HAP-1 (cell line): ENCODE results near the gene CHN1.
A peak's percentile ranks its signal among the peaks of the same experiment; 100 is the strongest.

Source experiments
- DNase-seq, 2 experiments: peaks; one replicate each; pipeline ENCODE4 v3.0.0-alpha.2; 2016 to 2020; ENCODE audit warnings: low spot score in 2 of 2
- H3K27me3 ChIP-seq: fragments of 250-450 bp; sonication (Bioruptor Pico); 2 replicates; pipeline ENCODE4 v1.5.1; 2020; ENCODE audit warnings: low read depth, mild to moderate bottlenecking, moderate library complexity
- H3K36me3 ChIP-seq: fragments of 250-450 bp; sonication (Bioruptor Pico); replicated peaks from 2 replicates; pipeline ENCODE4 v1.5.1; 2020; ENCODE audit warnings: mild to moderate bottlenecking
- H3K4me1 ChIP-seq: fragments of 250-450 bp; sonication (Bioruptor Pico); 2 replicates; pipeline ENCODE4 v1.5.1; 2020; ENCODE audit warnings: mild to moderate bottlenecking
- H3K4me3 ChIP-seq: fragments of 250-450 bp; sonication (Bioruptor Pico); 2 replicates; pipeline ENCODE4 v1.5.1; 2020; ENCODE audit warnings: mild to moderate bottlenecking, moderate library complexity
- H3K9me3 ChIP-seq: fragments of 250-450 bp; sonication (Bioruptor Pico); 2 replicates; pipeline ENCODE4 v1.5.1; 2020; ENCODE audit warnings: mild to moderate bottlenecking, moderate library complexity
- in situ Hi-C: fragments of 300-500 bp; cut with MboI; formaldehyde crosslinking; loops from 3 replicates; pipeline ENCODE4 v1.14.3; 2020; ENCODE audit warnings: low sequenced_read_pairs, inconsistent platforms, mixed read lengths

The CHN1 gene

DNA sequence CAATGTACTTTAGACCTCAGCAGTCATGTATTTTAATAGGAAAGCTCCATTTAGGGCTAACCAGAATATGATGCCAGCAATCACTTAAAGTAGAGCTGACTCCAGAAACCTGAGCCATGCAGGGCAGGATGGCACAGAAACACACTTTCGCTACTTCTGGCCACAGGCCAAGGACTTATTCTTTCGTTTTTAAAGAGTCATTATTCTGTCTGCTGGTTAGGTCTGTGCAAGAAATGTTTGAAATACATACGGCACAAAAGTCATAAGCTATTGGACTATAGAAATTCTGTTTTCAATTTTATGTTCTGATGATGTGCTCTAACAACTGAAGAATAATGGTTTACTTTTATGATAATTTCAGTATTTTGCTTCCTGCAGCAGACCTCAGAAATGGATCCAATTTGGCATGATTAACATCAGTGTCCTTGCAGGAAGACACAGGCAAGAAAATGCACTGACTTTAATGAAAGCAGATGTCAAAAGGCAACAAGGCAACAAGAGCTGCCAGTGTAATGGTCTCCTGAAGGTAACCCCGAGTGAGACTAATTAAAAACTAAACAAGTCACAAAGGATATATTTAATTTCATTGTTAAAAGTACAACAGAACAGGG is 126.5 kb downstream of the CHN1 start:
- Histone ChIP-seq H3K27me3 (no peaks in the 10 kb centered on the region), H3K36me3 (no peaks in the 10 kb centered on the region), H3K9me3 (no peaks in the 10 kb centered on the region), H3K4me1 (peaks cover 56% of the 10 kb centered on the region), H3K4me3 (no peak overlapping the region)
- in situ Hi-C loops = no loop called here
- peak in 1 of 2 experiments; percentile 45 for DNase-seq

GRCh38 chr2:174877751-174878150 is 127.4 kb downstream of the CHN1 start:
- H3K36me3 ChIP-seq = no peaks in the 10 kb centered on the region
- no peaks in the 10 kb centered on the region for H3K27me3 ChIP-seq
- peaks cover 57% of the 10 kb centered on the region for H3K4me1 ChIP-seq
- in situ Hi-C loops = no loop called here
- H3K4me3 ChIP-seq = no peak overlapping the region
- DNase-seq = no peak
- no peaks in the 10 kb centered on the region for H3K9me3 ChIP-seq

- H3K27me3 ChIP-seq = no peaks in the 10 kb centered on the region
- DNase-seq = no peak
- in situ Hi-C loops = no loop called here
- H3K4me1 ChIP-seq = peaks cover 57% of the 10 kb centered on the region
- H3K9me3 ChIP-seq = no peaks in the 10 kb centered on the region
- no peaks in the 10 kb centered on the region for H3K36me3 ChIP-seq
- H3K4me3 ChIP-seq = no peak overlapping the region
Observed at GRCh38 chr2:174877301-174877700, 127.9 kb downstream of the CHN1 start.

GRCh38 chr2:174874085-174874484 is 131.1 kb downstream of the CHN1 start:
- in situ Hi-C loops = no loop called here
- Histone ChIP-seq H3K4me3 (no peak overlapping the region), H3K27me3 (no peaks in the 10 kb centered on the region), H3K36me3 (no peaks in the 10 kb centered on the region), H3K9me3 (no peaks in the 10 kb centered on the region), H3K4me1 (peaks cover 63% of the 10 kb centered on the region)
- DNase-seq = no peak

GRCh38 chr2:174873471-174873870 is 131.7 kb downstream of the CHN1 start:
- peaks cover 61% of the 10 kb centered on the region for H3K4me1 ChIP-seq
- in situ Hi-C loops = no loop called here
- H3K36me3 ChIP-seq = no peaks in the 10 kb centered on the region
- no peaks in the 10 kb centered on the region for H3K9me3 ChIP-seq
- DNase-seq = peak; percentile 35 to 57
- H3K27me3 ChIP-seq = no peaks in the 10 kb centered on the region
- H3K4me3 ChIP-seq = no peak overlapping the region

DNA sequence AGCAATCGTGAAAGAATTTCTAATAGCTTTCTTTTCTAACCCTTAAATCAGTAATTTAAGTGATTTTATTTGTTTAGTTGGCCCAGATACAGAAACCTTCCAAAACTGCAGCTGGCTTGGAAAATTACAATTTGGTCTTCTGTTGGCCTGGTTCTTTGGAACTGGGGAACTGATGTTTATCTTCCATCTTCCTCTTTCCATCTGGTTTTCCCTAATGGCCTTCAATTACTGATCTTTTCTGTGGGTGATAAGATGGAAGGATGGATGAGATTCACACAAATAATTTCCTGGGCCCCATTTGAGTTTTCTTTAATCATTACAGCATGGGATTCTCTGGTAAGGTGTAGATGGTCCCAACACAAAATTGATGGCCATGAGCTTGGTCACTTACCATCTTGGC is 134.4 kb downstream of the CHN1 start:
- DNase-seq = no peak
- H3K9me3 ChIP-seq = no peaks in the 10 kb centered on the region
- H3K36me3 ChIP-seq = no peaks in the 10 kb centered on the region
- peaks cover 81% of the 10 kb centered on the region for H3K4me1 ChIP-seq
- no peaks in the 10 kb centered on the region for H3K27me3 ChIP-seq
- in situ Hi-C loops = no loop called here
- H3K4me3 ChIP-seq = no peak overlapping the region

DNA sequence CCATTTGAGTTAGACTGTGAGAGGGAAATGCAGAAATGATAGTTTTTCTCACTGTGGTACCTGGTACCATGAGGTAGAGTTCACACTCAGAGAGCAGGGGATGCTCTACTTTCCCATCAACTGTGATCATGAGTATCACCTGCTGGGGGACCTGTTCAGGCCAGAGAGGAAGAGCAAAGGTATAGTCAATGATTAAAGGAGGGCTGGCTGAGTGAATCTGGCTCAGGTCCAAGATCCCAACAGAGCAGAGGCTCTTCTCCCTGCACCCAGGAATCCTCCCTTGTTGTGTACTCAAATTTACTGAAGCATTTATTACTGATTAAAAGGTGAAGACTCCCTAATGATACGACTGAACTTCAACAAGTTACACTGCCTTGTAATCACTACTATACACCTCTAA is 136.3 kb downstream of the CHN1 start:
- DNase-seq = no peak
- no peaks in the 10 kb centered on the region for H3K9me3 ChIP-seq
- H3K4me1 ChIP-seq = peaks cover 94% of the 10 kb centered on the region

GRCh38 chr2:174866421-174866820 is 138.8 kb downstream of the CHN1 start:
- Histone ChIP-seq H3K4me3 (no peak overlapping the region), H3K4me1 (peaks cover 71% of the 10 kb centered on the region), H3K27me3 (no peaks in the 10 kb centered on the region), H3K36me3 (no peaks in the 10 kb centered on the region), H3K9me3 (no peaks in the 10 kb centered on the region)
- in situ Hi-C loops = no loop called here
- DNase-seq = peak in 1 of 2 experiments; percentile 98

More for the DNA sequence above, 136.3 kb downstream of the CHN1 start:
- Histone ChIP-seq H3K4me3 (no peak overlapping the region), H3K27me3 (no peaks in the 10 kb centered on the region), H3K36me3 (no peaks in the 10 kb centered on the region)
- in situ Hi-C loops = no loop called here

DNA sequence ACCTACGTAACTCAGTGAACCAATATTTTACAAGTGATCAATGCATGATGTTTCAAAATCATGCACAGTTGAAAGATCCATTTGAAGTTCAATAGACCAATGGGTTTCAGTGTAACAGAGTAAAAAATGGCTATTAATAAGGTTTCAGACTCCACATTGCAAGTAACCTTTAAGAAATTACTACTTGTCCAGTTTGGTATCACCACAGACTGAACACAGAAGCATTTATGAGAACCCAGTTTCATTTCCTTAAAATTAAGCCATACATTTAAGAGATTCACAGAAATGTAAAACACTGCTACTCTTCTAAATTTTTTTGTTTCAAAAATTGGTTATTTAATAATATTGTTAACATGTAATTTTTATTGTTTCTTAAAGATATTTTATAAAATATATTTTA is 142.0 kb downstream of the CHN1 start:
- peaks cover 53% of the 10 kb centered on the region for H3K4me1 ChIP-seq
- H3K4me3 ChIP-seq = no peak overlapping the region
- DNase-seq = no peak
- in situ Hi-C loops = no loop called here
- H3K9me3 ChIP-seq = no peaks in the 10 kb centered on the region
- H3K27me3 ChIP-seq = no peaks in the 10 kb centered on the region
- no peaks in the 10 kb centered on the region for H3K36me3 ChIP-seq

GRCh38 chr2:174859563-174860169 is 145.5 kb downstream of the CHN1 start:
- Histone ChIP-seq H3K4me1 (peaks cover 43% of the 10 kb centered on the region), H3K9me3 (no peaks in the 10 kb centered on the region), H3K36me3 (no peaks in the 10 kb centered on the region), H3K27me3 (no peaks in the 10 kb centered on the region), H3K4me3 (no peak overlapping the region)
- DNase-seq = no peak
- in situ Hi-C loops = no loop called here

GRCh38 chr2:174858745-174859144 is 146.4 kb downstream of the CHN1 start:
- Histone ChIP-seq H3K27me3 (no peaks in the 10 kb centered on the region), H3K4me1 (peaks cover 39% of the 10 kb centered on the region), H3K4me3 (no peak overlapping the region), H3K9me3 (no peaks in the 10 kb centered on the region), H3K36me3 (no peaks in the 10 kb centered on the region)
- DNase-seq = no peak
- in situ Hi-C loops = no loop called here

- peaks cover 39% of the 10 kb centered on the region for H3K4me1 ChIP-seq
- H3K4me3 ChIP-seq = no peak overlapping the region
- H3K9me3 ChIP-seq = 0 out of 2 replicates have a peak, but pooled peaks cover 3% of the 10 kb centered on the region
- H3K36me3 ChIP-seq = no peaks in the 10 kb centered on the region; the same call in 1 of the 2 replicates
- no peak for DNase-seq
- H3K27me3 ChIP-seq = no peaks in the 10 kb centered on the region
- in situ Hi-C loops = no loop called here
Observed at GRCh38 chr2:174856447-174856846, 148.7 kb downstream of the CHN1 start.

DNA sequence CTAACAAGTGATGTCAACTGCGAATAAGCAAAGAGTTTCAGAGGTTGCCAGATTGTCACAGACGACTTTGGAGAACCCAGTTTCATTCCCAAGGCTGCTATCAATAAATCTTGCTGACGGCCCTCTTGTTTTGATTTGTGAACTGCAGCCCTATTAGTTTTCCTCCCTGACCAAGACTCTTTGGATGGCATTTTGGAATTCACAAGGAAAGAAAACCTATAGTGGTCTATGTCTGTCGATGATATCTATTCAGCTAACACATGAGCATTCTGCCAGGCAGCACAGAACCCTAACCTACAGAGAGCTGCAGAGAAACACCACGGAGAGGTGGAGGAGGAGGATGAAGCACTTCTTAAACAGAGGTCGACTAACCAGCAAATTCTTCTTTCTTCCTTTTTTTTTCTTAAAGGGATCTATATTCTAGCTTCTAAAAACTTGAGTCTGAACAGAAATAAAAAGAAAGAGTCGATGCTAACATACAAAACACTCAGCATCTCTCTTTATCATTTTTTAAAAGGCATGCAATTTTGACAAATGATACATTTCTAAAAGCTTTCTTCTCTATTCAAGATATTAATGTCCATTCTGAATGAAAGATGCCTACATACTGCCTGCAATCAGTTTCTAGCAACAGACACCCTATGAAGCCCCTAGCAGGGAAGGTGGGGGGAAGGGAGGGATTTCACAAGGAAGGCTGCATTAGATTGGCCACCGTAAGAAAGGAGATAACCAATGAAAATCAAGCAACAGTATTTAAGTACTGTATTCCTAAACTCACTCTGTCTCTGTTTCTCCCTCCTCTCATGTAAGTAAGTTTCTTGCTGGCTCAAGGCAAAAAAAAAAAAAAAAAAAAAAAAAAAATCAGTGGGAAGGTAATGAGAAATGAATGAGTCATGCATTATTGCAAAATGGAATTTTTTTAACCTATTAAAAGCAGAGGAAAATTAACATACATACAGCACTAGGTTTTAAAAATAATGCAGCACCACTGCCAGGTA is 157.9 kb downstream of the CHN1 start:
- in situ Hi-C loops = no loop called here
- H3K4me1 ChIP-seq = peaks cover 56% of the 10 kb centered on the region
- H3K9me3 ChIP-seq = no peaks in the 10 kb centered on the region
- H3K27me3 ChIP-seq = no peaks in the 10 kb centered on the region
- no peaks in the 10 kb centered on the region for H3K36me3 ChIP-seq
- peak overlapping the region; percentile 28 for H3K4me3 ChIP-seq
- DNase-seq = peak; percentile 83 to 93

DNA sequence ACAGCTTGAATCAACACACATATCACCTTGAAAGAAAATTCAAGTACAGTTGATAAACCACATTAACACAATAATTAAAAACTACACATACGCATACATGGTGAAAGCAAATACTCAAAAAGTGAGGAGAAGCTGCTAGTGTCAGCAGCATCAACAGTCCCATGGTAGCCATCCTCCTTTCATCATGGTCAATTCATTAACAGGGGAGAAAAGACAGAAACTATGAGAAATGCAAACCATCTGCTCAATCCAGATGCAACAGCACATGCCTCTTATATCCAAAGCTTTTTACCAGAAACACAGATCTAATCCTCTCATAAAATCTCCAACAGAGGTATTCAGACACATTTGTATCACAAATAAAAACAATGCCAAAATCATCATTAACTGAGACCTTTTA is 159.0 kb downstream of the CHN1 start:
- Histone ChIP-seq H3K36me3 (no peaks in the 10 kb centered on the region), H3K27me3 (no peaks in the 10 kb centered on the region), H3K4me1 (peaks cover 62% of the 10 kb centered on the region), H3K4me3 (peak overlapping the region; percentile 28), H3K9me3 (no peaks in the 10 kb centered on the region)
- in situ Hi-C loops = no loop called here
- DNase-seq = peak in 1 of 2 experiments; percentile 79
